Right lobe of liver (tissue), 4 donors: ENCODE measurements around the gene MATN1.

Experiments used
- POLR2A ChIP-seq: fragments of 450-650 bp; IDR thresholded peaks from one replicate; pipeline ENCODE4 v1.6.1; 2017; ENCODE audit warnings: antibody characterized with exemption, mild to moderate bottlenecking
- TF ChIP-seq, protein P1 (sequence below), 4 donors: fragments of 200-600 bp in 3 of 4; fragments of 450-650 bp in 1 of 4; IDR thresholded peaks; one replicate each; pipeline versions ENCODE4 v1.5.1 to v1.8.0; 2016 to 2022; ENCODE audit warnings: antibody characterized with exemption in 4 of 4, mild to moderate bottlenecking in 2 of 4
- donor health status: DM: no; HTN: no; CAD: no.
- donor health status: DM: no; HTN: no; CAD: no.
- donor health status: DM: no; HTN: yes; CAD: no.

DNA sequence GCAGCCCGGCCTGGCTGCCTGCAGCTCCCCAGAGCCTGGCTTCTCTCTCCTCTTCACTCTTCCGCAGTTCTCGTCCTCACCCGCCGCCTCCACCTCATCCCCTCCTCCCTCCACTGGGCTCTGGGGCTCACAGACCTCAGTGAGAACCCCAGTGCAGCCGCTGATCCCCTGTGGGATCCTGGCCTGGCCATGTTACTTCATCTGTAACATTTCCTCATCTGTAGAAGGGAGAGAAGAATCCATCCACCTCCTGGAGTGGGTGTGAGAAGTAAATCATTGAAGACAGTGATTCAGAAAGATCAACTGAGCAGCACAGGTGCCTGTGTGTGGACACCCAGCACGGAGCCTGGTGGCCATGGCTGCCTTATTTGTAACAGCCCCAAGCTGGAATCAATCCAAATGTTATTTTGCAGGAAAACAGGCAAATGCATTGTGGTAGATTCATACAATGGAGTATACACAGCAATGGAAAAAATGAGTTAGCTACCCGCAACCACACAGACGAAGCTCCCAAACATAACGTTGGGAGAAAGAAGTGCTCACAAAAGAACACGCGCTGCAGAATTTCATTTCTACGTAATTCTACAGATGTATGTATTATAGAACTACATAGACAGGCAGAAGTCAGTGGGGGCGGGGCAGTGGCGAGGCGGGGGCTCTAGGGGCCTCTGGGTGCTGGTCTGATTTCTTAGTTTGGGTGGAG, 25.5 kb upstream of the MATN1 start:
- TF ChIP-seq, protein P1, sequence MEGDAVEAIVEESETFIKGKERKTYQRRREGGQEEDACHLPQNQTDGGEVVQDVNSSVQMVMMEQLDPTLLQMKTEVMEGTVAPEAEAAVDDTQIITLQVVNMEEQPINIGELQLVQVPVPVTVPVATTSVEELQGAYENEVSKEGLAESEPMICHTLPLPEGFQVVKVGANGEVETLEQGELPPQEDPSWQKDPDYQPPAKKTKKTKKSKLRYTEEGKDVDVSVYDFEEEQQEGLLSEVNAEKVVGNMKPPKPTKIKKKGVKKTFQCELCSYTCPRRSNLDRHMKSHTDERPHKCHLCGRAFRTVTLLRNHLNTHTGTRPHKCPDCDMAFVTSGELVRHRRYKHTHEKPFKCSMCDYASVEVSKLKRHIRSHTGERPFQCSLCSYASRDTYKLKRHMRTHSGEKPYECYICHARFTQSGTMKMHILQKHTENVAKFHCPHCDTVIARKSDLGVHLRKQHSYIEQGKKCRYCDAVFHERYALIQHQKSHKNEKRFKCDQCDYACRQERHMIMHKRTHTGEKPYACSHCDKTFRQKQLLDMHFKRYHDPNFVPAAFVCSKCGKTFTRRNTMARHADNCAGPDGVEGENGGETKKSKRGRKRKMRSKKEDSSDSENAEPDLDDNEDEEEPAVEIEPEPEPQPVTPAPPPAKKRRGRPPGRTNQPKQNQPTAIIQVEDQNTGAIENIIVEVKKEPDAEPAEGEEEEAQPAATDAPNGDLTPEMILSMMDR (IDR thresholded peaks at IDR 0.05) = no peak
- no peak for TF ChIP-seq POLR2A
